Skin of body (tissue), 2 donors: ENCODE results near the gene ZBTB40. TPM values are rescaled to one million over a fixed set of nuclear protein-coding genes. Genes with fewer than 3 reads are reported as not detected.
A peak's percentile ranks its signal among the peaks of the same experiment; 100 is the strongest.

ENCODE experiments used
- DNase-seq: peaks from one replicate; lab custom pipeline; 2025; lab: John Stamatoyannopoulos, UW
- total RNA-seq: library from RNA; depleted of rRNA; stranded (reverse); fragments of >200 nt; gene quantifications from one replicate; pipeline ENCODE4 v1.2.3, GENCODE V29; 2014

ZBTB40 gene
- total RNA-seq, 1 donor from 2014 or later: 11.2 TPM

- DNase-seq: no peak
Measured at GRCh38 chr1:22556391-22557104, 104.9 kb downstream of the ZBTB40 start.

DNA sequence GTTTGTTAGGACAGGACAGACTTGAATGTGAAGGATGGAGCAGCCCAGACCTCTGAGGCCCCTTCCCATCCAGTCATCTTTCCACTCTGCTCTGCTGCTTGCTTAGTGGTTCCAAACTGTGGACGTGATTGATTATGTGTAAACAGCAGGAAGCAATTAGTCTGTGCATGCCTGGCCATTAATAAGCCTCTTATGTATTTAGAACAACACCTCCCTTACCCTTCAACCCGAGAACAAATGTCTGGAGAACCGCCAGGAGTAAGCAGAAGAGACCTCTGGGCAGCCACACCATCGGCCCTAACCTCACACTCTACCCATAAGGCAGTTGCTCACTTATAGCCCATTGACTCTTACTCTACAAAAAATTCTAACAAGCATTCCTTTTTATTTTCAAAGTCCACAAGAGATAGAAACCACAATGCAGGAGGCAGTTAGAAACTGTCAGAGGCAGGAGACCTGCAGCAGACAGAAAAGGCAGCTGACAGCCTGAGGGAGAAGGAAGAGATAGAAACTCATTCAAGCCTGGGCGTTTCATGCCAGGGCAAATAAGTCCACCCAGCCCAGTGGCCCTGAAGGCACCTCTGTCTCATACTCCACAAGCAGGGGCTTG lies 105.8 kb downstream of the ZBTB40 start:
- DNase-seq: peak; percentile 31

GRCh38 chr1:22562584-22563583 lies 111.2 kb downstream of the ZBTB40 start, which contains the start of gene EPHA8:
EPHA8 (plus strand) TSS chr1:22563489; CDS start chr1:22563636, 147 bp downstream.
- no peak for DNase-seq

GRCh38 chr1:22563671-22564602 lies 112.3 kb downstream of the ZBTB40 start:
- no peak for DNase-seq

DNA sequence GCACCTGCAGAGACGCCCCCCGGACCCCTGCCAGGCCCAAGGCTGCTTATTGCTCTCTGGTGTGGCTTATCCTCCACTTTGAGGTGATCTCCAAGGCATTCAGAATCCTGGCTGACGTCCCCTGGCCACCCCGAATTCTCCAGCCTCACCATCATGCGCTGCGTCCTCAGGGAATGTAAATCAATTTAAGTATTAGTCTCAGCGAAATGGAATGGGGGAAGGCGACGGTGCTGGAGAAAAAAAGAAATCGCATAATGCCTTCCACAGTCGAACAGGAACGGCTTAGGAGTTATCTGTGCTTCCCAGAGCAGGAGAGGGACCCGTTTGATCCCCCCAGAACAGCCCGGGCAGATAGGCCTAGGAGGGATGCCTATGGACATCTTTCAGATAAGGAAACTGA lies 114.5 kb downstream of the ZBTB40 start:
- no peak for DNase-seq

DNA sequence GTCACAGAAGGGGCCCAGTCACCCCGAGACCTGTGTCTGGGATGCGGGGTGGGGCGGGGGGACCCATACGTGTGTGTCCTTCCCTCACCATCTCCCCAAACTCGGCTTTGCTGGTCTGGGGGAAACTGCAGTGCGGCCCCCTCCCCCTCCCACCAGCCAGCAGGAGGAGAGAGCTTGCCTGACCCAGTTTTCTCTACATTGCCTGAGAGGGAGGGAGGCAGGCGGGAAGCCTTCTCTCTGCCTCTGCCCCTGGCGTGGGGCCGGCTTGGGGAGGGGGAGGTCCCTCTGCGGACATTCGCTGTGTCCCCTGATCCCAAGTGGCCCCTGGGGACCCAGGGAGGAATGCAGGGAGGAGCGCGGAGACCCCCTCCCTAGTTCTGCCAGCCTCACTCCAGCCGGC lies 115.5 kb downstream of the ZBTB40 start:
- DNase-seq: no peak

DNA sequence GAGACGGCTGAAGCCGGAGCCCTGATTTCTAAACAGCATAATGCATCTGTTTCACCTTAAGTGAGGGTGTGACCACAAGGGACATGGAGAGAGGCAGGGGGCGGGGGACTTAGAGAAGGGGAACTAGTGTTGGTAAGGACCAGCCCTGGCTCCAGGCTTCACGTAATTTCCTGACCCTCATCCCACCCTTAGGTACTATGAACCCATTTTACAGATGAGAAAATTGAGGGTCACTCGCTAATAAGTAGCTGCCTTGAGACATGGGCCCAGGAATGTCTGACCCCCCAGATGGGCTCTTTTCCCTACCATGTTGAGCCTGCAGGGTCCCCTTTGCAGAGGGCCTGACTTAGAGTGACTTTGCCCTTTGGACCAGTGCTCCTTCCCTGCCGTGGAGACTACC lies 116.3 kb downstream of the ZBTB40 start:
- no peak for DNase-seq

- DNase-seq: no peak
Measured at GRCh38 chr1:22569269-22569668, 117.6 kb downstream of the ZBTB40 start.

DNA sequence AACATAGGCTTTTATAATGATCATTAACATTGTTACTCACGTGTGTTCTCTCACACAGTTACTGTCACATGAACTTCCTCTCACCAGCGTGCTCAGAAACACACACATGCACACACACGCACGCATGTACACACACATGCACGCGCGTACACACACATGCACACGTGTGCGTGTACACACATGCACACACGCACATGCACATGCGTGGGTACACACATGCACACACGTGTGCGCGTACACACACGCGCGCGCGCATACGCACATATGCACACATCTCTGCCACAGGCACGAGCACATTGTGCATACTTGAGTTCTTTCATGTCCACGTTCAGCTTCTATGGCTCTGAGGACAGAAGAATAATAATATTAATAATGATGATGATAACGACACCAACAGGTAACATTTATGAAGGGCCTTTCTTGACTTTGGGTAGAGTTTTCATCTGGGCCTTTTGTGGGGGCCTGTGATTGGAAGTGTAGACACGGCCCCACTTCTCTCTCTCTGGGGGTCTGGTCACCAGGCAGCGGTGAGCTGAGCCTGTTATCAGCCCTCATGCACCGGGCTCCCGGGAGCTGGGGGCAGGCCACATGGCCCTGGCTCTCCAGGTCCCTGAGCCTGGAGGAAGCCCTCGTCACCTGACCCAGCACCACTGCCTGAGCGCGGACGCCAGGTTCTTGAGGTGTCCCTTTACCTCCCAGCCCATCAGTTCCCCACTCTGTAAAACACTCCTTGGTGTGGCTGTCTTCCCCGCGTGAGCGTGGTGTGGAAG lies 118.7 kb downstream of the ZBTB40 start:
- DNase-seq: no peak

- peak; percentile 2 for DNase-seq
Measured at GRCh38 chr1:22572818-22573217, 121.2 kb downstream of the ZBTB40 start.

DNA sequence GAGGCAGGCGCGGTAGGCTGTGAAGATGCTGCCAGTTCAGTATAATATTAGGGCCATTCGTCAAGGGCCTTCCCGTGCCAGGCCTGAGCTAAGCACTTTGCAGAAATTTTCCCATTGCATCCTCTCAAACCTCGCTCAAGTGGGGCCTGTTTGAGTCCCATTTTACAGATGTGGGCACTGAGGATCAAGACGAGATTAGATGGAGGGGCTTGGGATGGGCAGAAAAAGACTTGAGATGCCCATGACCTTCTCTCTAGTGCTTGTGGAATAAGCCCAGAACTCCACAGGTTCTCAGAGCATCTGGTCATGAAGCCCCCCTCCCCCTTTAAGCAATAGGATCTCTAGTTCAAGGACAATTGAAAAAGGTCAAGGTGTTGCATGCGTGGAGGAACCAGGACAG lies 121.6 kb downstream of the ZBTB40 start:
- no peak for DNase-seq

DNA sequence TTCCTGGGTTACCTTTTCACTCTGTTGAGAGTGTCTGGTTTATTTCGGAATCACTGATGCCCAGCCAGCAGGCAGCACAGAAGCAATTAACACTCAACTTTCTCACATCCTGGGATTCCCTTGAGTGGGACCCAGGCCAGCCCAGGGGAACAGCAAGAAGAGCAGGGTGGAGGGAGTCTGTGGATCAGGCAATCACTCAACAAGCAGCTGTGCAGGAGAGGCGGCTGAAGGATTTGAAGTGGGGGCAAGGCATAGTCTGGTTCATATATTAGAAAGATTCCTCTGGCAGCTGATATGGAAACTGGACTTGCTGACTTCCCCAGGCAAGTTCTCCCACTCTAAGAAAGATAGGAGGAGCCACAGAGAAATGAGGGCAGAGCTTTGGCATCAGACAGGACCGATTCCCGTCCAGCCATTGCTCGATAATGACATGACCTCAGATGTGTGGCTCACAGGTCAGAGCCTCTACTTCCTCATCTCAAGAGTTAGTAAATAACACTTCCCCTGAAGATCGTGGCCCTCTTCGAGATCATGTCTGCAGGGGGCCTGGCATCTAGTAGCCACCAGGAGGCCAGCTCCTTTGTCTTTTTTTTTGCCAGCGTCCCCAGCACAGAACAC lies 124.0 kb downstream of the ZBTB40 start:
- DNase-seq: no peak

DNA sequence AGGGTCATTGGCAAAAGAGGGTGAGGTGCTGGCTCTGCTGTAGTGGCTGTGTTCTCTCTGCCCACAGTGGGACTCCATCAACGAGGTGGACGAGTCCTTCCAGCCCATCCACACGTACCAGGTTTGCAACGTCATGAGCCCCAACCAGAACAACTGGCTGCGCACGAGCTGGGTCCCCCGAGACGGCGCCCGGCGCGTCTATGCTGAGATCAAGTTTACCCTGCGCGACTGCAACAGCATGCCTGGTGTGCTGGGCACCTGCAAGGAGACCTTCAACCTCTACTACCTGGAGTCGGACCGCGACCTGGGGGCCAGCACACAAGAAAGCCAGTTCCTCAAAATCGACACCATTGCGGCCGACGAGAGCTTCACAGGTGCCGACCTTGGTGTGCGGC lies 124.5 kb downstream of the ZBTB40 start:
- DNase-seq: no peak

DNA sequence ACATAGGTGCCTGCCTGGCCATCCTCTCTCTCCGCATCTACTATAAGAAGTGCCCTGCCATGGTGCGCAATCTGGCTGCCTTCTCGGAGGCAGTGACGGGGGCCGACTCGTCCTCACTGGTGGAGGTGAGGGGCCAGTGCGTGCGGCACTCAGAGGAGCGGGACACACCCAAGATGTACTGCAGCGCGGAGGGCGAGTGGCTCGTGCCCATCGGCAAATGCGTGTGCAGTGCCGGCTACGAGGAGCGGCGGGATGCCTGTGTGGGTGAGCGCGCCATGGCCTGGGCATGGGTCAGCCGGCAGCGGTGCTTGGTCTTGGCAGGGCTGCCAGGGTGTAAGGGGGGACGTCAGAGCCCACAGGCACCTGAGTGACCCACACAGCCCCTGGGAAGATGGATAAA lies 125.0 kb downstream of the ZBTB40 start:
- no peak for DNase-seq

DNA sequence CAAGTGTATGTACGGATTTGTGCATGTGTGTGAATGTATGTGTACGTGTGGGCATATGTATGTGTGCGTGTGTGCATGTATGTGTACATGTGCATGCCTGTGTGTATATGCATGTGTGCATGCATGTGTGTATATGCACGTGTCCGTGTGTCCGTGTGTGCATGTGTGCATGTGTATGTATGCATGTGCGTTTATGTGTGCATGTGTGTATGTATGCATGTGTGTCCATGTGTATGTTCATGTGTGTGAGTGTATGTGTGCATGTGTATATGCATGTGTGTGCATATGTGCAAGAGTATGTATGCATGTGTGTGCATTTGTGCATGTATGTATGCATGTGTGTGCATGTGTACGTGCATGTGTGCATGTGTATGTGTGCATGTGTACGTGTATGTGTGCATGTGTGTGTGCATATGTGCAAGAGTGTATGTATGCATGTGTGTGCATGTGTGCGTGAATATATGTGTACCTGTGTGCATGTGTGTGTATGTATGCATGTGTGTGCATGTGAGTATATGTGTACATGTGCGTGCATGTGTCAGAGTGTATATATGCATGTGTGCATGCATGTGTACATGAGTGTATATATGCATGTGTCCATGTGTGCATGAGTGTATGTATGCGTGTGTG lies 127.2 kb downstream of the ZBTB40 start:
- DNase-seq: no peak

- no peak for DNase-seq
Measured at GRCh38 chr1:22579541-22580155, 128.0 kb downstream of the ZBTB40 start.
